ENCODE data around the gene SHANK1. TPM values are rescaled to one million over a fixed set of nuclear protein-coding genes. Genes with fewer than 3 reads are reported as not detected.

SHANK1 gene
- total RNA-seq, 1 donor from 2014 or later: 0.17 TPM

DNA sequence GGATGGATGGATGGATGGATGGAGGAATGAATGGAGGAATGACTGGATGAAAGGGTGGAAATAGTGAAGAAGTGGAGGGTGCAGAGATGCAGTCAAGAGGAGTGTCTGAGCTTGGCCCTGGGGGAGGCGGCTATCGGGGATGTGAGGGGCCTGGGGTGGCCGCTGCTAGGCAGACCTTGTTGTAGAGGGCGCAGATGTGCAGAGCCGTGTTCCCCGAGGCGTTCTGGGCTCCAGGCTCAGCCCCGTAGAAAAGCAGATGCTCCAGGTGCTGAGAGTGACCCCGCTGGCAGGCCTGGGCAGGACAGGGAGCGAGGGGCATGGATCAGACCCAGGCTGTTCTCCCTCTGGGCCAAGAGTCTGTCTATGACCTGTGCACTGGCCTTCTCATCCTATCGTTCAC, 8.4 kb downstream of the SHANK1 start:
- DNase-seq: no peak

DNA sequence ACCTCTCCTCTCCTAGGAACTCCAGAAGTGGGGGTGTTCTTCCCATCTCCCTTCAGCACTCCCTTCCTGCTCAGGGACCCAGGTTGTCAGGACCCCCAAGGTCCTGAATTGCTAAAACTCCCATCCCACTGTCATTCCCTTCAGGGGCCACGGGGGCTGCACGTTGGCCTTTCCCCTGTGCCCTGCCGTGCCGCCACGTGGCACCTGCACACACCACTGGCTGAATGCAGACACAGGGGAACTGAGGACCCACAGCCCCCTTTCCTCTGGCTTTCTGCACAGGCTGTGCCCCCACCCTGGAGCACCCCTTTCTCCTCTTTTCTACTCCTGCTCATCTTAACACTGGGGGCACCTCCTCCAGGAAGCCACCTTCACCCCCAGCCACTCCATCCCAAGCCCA, 9.0 kb downstream of the SHANK1 start:
- DNase-seq: no peak

DNA sequence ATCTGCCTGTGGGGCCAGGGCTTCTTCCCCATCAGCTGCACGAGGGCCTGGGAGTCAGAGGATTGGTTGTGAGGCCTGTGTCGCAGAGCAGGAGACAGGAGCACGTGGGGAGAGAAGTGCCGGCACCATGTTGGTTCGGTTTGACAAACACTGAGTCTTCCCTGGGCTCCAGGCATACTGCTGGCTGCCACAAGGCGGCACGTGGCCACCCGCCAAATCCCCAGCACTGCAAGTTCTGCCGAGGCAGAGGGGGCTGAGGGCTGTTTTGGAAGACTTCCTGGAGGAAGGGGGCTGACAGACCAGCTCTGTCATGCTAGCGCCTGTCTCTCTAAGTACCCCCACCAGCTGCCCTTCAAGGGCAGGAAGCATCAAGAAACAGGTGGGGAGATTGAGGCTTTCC, 9.5 kb downstream of the SHANK1 start:
- no peak for DNase-seq

DNA sequence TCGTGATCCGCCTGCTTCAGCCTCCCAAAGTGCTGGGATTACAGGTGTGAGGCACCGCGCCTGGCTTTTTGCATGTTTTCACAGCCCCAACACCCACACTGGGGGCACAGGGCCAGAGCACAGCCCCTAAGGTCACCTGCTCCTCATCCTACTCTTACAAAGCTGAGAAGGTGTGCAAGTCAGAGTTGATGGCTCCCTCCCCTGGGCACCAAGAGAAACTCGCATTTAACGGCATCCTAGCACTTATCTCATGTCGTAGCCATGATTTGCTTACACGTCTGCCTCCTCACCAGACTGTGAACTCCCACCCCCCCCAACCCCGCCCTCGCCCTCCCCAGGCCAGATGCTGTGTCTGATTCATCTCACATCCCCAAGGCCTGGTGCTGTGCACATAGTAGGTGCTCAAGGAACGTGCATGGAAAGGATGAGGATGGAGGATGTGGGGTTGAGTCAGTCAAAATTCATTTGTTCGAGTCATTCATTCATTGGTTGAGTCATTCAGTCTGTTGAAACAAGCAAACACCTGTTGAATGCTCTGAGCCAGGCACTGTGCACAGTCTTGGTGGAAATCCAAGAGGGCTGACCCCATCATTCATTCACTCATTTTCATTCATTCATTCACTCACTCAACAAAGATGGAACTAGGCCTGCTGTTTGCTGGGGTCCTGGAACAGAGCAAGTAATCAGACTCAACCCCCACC, 11.3 kb downstream of the SHANK1 start:
- no peak for DNase-seq

DNA sequence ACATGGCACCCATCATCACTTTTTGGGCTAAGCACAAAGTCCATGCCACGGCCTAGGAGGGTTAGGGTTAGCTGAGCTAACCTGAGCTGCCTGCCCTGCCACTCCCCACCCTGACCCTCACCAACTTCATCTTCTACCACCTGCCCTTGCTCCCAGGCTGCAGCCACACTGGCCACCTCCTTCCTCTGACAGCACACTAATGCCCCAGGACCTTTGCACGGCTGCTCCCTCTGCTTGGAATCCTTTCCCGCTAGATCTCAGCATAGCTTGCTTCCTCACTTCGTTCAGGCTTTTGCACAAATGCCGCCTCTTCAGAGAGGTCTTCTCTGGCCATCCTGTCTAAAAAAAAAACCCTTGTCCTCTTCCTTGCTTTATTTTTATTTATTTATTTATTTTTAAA, 13.2 kb downstream of the SHANK1 start:
- DNase-seq: no peak

DNA sequence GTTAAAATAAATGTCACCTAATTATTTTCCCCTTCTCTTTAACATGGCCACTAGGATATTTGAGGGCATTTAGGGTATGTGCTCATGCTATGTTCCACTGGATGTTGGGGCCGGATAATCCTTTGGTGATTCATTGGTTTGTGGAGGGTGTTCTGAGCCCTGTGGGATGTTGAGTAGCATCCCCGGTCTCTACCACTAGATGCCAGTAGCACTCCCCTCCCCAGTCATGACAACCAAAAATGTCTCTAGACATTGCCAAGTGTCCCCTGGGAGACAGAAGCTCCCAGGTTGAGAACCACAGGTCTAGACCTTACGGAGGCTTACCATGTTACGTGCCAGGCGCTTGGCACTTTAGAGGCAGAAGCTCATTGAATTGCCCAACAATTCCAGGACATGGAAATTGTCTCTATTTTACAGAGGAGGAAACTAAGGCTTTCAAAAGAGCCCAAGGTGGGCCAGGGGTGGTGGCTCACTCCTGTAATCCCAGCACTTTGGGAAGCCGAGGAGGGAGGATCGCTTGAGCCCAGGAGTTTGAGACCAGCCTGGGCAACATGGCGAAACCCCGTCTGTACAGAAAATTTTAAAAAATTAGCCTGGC, 14.1 kb downstream of the SHANK1 start:
- DNase-seq: peak; percentile 78

DNA sequence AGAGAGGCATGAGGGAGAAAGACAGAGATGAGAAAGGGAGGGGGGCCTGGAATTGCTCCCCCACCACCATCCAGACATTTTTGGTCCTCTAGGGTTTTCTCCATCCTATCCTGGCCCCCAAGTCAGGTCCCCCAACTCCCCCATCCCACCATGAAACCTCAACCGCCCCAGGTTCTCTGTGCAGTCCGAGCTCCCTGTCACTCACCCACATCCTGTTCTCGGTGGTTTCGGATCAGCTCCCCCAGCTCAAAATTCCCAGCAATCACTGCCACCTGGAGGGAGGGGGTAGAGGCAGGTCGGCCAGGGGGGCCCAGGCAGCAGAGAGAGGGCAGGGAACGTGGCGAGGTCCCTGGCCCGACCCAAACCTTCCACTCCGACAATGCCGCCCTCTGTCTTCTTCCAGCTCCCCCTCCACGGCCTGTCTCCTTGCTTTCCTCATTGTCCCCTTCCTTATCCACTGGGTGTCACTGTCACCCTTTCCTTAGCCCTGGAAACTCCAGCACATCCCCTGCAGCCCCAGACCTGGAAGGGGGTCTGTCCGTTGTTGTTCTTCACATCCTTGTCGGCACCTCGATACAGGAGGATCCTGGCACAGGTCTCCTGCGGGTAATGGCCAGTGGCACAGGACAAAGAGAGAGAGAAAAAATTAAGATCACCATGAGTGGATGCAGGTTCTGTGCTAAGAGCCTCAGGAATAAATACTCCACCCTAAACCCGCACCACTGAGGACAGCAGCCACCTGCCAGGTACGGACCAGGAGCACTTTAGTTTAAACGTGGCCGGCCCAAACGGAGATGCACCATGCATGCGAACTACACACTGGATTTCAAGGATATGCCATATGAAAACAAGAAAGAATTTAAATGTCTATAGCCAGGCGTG, 15.4 kb downstream of the SHANK1 start:
- DNase-seq: peak; percentile 40

DNA sequence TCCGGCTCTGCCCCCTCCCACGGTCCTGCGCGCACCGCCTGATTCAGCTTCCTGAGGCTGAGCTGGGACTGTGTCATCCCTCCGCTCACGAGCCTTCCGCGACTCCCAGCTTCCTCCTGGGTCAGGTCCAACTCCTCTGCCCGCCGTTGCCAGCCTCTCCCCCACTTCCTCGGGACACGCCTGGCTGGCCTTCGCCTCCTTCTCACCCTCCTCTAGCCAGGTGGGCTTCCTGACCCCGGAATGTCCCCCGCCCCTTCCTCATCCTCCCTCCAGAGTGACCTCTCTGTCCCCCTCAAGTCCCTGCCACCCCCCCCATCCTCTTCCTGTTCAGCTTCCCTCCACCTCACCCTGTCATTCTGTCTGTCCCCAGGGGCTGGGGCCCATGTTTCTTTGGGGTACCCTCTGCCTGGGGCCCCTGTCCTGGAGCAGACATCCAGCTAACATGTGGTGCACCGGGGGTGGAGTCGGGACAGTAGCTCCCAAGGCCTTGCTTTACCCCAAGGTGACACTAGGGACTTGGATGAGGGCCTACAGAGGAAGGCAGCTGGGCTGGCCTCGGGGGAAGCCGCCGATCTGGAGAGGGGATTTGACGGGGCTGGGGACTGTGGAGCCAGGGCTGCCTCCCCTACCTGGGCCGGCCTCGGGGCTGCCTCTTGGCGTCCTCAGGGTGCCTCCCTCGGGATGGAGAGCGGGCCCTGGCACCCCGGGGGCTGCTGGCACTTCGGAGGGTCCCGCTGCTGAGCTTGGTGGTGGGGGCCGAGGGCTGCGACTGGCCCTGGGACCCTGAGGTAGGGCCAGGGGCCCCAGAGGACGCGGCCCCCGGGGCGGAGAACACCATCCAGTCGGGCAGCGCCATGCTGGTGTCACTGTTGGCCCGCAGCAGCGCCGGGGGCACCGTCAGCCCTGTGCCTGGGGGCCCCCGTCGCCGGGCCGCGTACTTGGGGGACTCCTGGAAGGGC, 16.5 kb downstream of the SHANK1 start:
- DNase-seq: peak; percentile 73

DNA sequence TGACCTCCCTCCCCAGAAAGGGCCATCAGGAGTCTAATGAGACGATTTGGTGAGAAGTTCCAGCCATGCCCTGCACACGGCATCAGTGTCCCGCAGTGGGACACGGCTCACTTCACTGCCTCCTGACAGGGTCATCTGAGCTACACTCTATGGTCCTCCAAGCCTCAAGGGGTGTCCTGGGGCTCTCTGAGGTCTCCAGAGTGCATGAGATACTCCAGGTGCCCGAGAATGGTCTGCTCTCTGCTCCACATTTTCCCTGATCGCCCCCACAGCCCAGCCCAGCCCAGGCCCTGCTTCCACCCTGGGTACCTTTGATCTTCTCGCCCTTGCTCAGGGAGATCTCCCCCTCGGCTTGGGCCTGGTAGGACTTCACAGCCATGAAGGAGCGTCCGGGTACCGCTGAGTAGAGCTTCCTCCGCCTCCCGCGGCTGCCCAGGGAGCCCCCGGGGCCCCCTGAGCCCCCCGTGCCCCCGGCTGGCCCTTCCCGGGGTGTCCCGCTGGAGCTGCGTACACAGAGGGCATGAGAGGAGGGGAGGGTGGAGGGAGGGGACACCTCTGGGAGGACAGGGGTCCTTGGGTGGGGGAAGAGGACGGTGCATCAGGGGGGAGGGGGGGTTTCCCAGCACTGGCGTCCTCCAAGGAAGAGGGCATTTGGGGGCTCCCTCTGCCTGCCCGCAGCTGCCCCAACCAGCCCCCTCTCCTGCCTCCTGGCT, 17.3 kb downstream of the SHANK1 start:
- DNase-seq: no peak

DNA sequence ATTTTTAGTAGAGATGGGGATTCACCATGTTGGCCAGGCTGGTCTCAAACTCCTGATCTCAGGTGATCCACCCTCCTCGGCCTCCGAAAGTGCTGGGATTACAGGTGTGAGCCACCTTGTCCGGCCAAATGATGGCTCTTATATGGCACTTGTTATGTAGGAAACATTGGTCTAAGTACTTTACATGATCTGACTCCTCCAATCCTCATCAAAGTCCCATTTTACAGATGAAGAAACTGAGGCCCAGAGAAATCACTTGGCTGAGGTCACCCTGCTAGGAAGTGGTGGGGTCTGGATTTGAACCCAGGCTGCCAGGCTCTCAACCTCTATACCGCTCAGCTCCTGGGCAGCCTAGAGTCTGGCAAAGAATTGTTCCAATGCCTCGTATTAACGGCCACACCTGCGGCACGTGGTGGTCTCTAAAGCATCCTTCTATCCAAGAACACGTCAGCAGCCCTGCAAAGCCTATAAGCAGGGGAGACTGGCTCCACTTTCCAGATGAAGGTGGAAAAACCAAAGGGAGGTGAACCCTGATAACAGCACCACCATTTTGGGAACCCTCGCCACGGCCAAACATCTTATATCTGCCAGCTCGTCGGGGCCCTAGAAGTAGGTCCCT, 18.1 kb downstream of the SHANK1 start:
- DNase-seq: no peak

DNA sequence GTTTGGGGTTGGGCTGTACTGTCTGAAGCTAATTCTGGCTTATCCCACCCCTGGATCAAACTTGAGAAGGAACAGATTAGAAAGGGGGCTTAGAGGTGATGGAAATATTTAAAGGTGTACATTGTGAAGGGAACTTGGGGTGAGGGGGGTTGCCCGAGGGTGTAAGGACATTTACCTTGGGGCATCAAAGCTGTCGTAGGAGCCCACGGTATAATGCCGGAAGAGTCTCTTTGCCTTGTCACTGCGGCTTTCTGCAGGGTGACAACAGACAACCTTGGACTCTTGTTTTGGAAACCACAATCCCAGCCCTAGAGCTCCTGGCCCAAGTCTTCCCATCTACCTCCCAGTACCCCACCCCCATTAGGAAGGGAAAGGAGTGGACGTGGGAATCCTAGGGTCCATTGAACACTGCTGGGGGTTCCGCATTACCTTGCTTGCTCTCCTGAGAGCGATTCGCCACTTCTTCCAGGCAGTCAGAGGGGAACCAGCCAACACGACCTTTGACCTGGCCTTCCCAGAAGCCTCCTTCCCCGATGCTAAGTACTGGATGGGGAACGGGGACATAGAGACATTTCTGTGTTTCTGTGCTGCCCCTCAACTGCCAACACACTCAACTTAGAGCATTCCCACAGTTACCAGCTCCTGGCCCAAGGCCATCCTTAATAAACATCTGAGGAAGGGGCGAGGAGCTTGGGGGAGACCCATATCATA, 22.0 kb downstream of the SHANK1 start:
- DNase-seq: no peak

DNA sequence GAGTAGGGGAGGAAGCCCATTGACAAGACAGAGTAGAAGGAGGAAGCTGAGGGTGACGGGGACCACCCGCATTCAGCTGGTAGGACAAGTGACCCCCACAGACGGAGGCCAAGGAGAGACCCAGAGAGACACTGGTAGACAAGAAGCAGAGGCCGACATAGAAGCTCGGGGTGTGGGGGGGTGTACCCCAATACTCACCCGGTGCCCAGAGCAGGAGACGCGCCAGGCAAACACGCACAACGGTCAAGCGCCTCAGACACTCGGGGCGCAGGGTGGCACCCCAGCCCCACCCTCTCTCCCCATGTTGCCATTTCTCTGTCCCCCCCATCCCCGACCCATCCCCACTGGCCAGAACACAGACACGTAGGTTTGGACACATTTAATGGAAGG, 23.5 kb downstream of the SHANK1 start:
- DNase-seq: no peak

DNA sequence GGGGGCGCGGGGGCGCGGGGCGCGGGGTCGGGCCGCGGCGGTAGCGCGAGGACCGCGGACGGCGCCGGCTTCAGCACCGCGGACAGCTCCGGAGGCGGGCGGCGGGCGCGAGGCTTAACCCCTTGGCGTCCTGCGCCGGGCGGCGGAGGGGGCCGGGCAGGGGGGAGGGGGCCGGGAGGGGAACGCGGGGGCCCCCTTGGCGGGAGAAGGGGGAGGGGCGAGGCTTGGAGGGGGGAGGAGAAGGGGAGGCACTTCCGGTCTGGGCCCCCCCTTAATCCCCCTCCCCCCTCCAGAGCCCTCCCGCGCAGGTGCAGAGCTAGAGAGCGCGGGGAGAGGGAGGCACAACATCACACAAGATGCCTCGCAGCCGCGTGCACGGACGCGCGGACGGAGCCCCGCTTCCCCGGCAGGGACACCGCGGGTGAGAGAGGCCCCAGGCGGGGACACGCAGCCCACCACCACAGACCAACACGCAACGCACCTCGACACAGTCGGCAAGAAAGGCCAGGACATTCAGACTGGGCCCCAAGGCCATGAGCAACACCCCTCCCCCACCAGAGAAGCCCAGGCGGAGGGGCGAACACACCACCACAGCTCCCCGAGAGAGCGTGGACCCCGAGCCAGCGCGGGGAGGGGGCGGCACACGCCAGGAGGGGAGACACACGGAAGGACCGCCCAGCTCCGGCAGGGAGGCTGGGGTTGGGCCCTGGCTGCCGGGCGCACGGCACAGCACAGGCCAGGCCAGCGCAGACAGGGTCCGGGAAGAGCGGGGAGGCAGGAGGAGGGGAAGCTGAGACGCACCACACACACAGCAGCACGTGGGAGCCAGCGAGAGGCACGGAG, 24.1 kb downstream of the SHANK1 start:
- DNase-seq: peak; percentile 46

DNA sequence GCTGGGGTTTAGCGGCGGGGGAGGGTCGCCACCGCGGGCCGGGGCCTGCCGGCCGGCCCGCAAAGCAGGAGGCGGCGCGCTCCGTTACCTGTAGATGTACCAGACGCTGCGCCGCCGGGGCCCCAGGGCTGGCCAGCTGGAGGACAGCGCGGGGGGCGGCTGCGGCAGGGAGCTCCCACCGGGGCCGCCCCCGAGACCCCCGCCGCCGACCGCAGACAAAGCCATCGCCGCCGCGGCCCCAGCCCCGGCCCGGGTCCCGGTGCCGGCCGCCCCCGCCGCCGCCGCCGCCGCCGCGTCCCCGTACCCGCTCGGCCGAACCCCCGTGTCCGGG, 24.8 kb downstream of the SHANK1 start:
- no peak for DNase-seq

DNA sequence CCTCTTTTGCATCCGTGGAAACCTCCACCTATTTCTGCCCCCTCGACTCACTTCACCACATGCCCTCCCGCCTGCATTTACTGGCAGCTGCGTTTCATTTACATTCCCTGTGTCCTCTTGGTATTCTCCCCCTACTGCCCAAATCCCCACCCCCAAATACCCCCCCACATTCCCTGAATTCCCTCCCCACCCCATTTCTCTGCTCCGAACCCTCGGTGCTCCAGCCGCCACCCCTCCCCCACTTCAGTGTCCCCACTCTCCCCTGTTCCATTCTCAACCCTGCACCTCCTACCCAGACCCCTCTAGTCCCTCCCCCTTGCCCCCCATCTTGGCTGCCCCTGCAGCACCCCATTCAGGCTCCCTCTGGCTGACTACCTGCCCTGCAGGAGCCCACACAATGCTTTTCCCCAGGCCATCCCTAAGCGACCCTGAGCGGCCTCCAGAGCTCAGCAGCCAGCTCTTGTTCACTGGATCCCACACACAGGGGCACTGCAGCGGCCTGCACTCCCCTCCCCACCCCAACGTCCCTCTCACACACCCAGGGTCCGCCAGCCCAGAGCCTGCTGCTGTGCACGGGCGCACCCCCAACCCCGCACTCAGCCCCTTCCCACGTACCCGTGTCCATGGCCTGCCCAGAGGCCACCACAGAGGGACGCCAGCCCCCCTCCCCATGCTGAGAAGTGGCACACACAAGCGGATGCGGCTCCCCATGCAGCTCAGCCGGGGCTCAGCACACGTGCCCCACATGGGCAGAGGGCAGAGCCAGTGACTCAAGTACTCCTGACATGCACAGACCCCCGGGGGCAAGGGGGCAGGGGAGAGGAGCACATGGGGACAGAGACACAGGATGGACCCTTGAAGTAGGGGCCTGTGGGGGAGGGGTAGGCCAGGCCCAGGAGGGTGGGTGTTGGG, 26.3 kb downstream of the SHANK1 start:
- no peak for DNase-seq

DNA sequence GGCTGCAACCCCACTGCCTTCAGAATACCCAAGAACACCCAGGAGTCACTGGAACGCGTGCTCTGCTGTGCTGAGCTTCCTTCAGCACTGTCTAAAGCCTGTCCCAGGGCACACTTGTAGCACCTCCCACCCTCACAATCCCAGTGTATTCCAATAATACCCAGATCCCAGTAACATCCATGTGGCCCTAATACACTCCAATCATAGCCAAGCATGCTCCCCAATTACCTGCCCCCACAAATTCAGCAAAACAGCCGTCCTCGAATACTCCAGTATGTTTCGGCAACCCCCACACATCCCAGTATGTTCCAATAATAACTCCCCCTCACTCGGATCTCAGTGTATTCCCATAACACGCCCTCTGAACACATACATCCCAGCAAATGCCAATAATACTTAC, 29.2 kb downstream of the SHANK1 start:
- no peak for DNase-seq

DNA sequence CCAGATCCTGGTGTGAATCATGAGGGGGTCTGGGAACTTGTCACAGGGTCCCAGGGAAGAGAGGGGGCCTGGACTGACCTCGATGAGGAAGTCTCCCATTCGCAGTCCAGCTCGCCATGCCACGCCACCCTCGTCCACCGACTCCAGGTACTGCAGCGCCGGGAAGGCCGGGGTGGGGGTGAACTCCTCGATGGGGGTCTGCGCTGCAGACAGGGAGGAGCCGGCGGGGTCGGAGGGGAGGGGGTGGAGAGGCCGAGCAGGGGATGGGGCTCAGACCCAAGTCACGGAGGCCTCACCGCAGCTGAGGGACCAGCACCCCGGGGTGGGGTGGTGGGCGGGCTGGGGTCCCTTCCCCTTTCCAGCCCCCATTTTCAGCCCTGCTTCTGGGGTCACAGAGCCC, 30.8 kb downstream of the SHANK1 start:
- no peak for DNase-seq

DNA sequence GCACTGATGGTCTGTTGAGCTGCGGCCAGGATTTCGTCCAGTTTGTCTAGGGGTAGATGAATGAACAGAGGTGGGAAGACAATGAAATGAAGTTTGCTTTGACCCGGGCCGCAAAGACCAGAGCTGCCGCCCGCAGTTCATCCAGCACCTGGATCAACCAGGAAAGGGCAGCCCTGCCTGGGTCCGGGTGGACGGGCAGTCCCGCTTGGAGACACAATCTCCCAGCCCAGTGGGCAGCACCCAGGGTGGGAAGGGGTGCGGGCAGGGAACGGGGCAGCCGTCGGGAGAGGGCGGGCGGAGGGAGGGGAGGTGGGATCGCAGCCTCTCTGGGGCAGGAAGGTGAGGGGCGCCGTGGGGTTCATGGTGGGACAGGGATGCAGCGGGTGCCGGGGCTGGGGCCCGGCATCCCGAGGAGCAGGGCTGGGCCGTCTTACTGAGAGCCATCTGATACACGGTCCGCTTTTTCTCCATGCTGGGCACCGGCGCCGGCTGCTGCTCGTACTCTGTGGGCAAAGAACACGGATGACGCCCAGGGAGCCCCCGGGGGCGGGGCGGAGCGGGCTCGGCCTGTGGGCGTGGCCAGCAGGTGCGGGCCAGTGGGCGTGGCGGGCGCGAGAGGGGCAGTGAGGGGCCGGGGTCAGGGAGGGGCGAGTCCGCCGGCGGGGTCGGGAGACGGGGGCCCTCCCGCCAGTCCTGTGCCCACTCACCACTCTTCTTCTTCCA, 33.1 kb downstream of the SHANK1 start:
- no peak for DNase-seq
